Measurements from ENCODE around the gene NKAIN2. TPM values are rescaled to one million over a fixed set of nuclear protein-coding genes. Genes with fewer than 3 reads are reported as not detected.
A peak's percentile ranks its signal among the peaks of the same experiment; 100 is the strongest.

The NKAIN2 gene
- total RNA-seq, 2 donors from 2014 or later = 0.31 to 2.3 TPM

GRCh38 chr6:123804014-123804786 lies 535 bp downstream of the NKAIN2 start:
- DNase-seq (ENCODE audit: low spot score) = no peak
- no peak overlapping the region for H3K27ac ChIP-seq
- H3K36me3 ChIP-seq = no peaks in the 10 kb centered on the region
- no peaks in the 10 kb centered on the region for H3K27me3 ChIP-seq
- peak overlapping the region; percentile 38 to 64 for H3K4me3 ChIP-seq
- no peaks in the 10 kb centered on the region for H3K9me3 ChIP-seq
- no peak for TF ChIP-seq CTCF (IDR thresholded peaks at IDR 0.05)
- peaks cover 0 to 11% of the 10 kb centered on the region in 2 donors for H3K4me1 ChIP-seq

DNA sequence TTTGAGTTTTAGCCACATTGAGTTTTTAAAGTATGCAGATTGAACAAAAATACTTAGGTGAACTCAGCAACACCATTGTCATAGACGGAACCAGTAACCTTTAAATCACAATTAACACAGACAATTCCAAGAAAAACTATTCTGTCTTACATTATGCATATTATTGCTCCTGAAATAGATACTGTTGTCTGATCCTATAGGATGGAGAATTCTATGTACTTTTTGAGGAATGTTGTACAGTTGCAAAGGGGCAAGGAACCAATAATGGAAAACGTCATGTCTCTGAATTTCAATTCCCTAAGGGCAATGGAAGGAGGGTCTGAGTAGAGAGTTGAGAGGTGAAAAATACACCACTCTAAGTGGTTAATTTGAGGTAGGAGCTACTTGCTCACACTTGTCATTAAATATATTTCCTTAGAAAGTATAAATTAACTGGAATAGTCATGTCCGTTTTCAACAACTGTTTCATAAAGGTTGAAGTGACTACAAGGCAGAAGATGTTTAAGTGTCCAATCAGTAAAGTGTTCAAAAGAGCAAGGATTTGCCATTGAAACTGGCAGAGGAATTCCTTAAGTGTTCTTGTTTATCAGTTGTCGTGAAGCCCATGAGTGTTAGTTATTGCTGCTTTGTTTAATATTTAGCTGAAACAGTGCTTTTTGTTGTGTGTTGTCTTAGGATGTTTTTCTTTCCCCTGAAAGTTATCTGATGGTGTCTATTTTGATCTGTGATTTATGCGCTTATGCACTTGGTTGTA lies 1.3 kb downstream of the NKAIN2 start:
- TF ChIP-seq CTCF (IDR thresholded peaks at IDR 0.05) = no peak
- no peak for DNase-seq (ENCODE audit: low spot score)
- Histone ChIP-seq H3K4me3 (peak overlapping the region in 1 of 2 donors; percentile 64), H3K36me3 (no peaks in the 10 kb centered on the region), H3K27ac (no peak overlapping the region), H3K9me3 (no peaks in the 10 kb centered on the region), H3K27me3 (no peaks in the 10 kb centered on the region), H3K4me1 (peaks cover 0 to 11% of the 10 kb centered on the region in 2 donors)

- TF ChIP-seq CTCF (IDR thresholded peaks at IDR 0.05) = no peak
- Histone ChIP-seq H3K27me3 (no peaks in the 10 kb centered on the region), H3K4me3 (no peak overlapping the region), H3K36me3 (no peaks in the 10 kb centered on the region), H3K9me3 (no peaks in the 10 kb centered on the region), H3K27ac (no peak overlapping the region), H3K4me1 (peaks cover 0 to 11% of the 10 kb centered on the region in 2 donors)
- no peak for DNase-seq (ENCODE audit: low spot score)
Measured at GRCh38 chr6:123805921-123806320, 2.3 kb downstream of the NKAIN2 start.

DNA sequence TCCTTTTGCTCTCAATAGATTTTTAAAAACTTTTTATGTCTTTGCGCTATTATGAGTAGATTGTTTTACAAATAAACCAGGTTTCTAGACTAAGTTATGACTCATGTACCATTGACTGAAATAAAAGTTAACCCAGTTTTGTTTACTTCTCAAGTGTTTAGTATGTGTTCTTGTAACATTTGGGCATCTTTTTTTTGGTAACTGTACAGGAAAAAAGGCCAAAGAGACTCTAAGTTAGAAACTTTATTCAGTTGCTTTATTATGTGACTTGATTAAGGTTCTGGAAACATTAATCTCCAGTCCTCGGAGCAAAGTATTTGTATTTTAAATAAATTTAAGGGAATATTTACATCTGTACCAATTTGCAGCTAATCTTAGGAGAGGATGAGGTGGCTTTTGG lies 2.9 kb downstream of the NKAIN2 start:
- H3K36me3 ChIP-seq = no peaks in the 10 kb centered on the region
- no peak for DNase-seq (ENCODE audit: low spot score)
- H3K27ac ChIP-seq = no peak overlapping the region
- no peak for TF ChIP-seq CTCF (IDR thresholded peaks at IDR 0.05)
- no peaks in the 10 kb centered on the region for H3K9me3 ChIP-seq
- no peaks in the 10 kb centered on the region for H3K27me3 ChIP-seq
- no peak overlapping the region for H3K4me3 ChIP-seq
- H3K4me1 ChIP-seq = peaks cover 0 to 11% of the 10 kb centered on the region in 2 donors

DNA sequence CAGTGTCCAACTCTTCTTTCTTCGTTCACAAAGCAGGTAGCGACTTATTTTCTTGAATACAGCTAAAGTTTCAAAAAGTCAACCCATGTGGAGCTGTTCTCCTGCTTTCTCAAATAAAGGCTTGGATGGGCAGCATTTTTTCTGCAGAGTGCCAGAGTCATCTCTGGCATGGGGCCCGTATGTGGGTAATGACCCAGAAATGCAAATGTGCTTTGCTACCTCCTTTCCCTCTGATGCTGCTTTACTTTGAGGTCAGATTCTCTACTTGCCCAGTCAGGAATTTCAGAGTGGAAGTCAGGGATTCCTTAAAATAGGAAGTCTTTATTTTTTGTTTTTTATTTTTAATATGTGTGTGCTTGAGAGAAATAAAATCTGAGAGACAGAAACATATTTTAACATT lies 4.9 kb downstream of the NKAIN2 start:
- no peak for DNase-seq (ENCODE audit: low spot score)
- no peaks in the 10 kb centered on the region for H3K4me1 ChIP-seq
- H3K27ac ChIP-seq = no peak overlapping the region
- no peaks in the 10 kb centered on the region for H3K36me3 ChIP-seq
- H3K27me3 ChIP-seq = no peaks in the 10 kb centered on the region
- H3K9me3 ChIP-seq = no peaks in the 10 kb centered on the region
- no peak for TF ChIP-seq CTCF (IDR thresholded peaks at IDR 0.05)
- no peak overlapping the region for H3K4me3 ChIP-seq
